ENCODE measurements around the gene FAM83G. TPM values are rescaled to one million over a fixed set of nuclear protein-coding genes. Genes with fewer than 3 reads are reported as not detected.

FAM83G gene
- total and polyA plus RNA-seq, 2 experiments from 2014 or later, result 14.7 to 25.4 TPM

- no peaks in the 10 kb centered on the region for H3K27me3 ChIP-seq
- H3K79me2 ChIP-seq, result no peaks in the 10 kb centered on the region
- no peaks in the 10 kb centered on the region for H3K36me3 ChIP-seq (replicated peaks; ENCODE audit: insufficient read depth, low read depth)
- DNase-seq (ENCODE audit: low spot score), result no peak
- H3K4me1 ChIP-seq (ENCODE audit: insufficient read depth), result peaks cover 17% of the 10 kb centered on the region
- 41% methylated on average over 2 of the region's 2 CpGs for WGBS (ENCODE audit: low lambda C conversion rate, missing lambda C conversion rate)
- TF ChIP-seq CTCF (IDR thresholded peaks at IDR 0.05; ENCODE audit: poor library complexity) (no peak), EZH2 (IDR thresholded peaks at IDR 0.05; ENCODE audit: borderline replicate concordance) (no peak)
- H3K4me2 ChIP-seq, result no peak overlapping the region
- no peak overlapping the region for H3K4me3 ChIP-seq
- no peak overlapping the region for H3K27ac ChIP-seq
- H4K20me1 ChIP-seq (ENCODE audit: insufficient read depth, poor library complexity, severe bottlenecking), result no peaks in the 10 kb centered on the region
- no peaks in the 10 kb centered on the region for H3K9me3 ChIP-seq (ENCODE audit: low read depth)
- no peak overlapping the region for H2AFZ ChIP-seq
- no peaks in the 10 kb centered on the region for H3K9me2 ChIP-seq (replicated peaks; ENCODE audit: insufficient read depth)
Observed at GRCh38 chr17:18946536-18946935, 58.0 kb downstream of the FAM83G start.

- Histone ChIP-seq H3K4me2 (no peak overlapping the region), H3K4me1 (ENCODE audit: insufficient read depth) (peaks cover 5% of the 10 kb centered on the region), H3K27ac (no peak overlapping the region), H3K4me3 (no peak overlapping the region), H2AFZ (no peak overlapping the region), H3K9me3 (ENCODE audit: low read depth) (no peaks in the 10 kb centered on the region), H4K20me1 (ENCODE audit: insufficient read depth, poor library complexity, severe bottlenecking) (no peaks in the 10 kb centered on the region), H3K79me2 (no peaks in the 10 kb centered on the region), H3K27me3 (no peaks in the 10 kb centered on the region), H3K36me3 (replicated peaks; ENCODE audit: insufficient read depth, low read depth) (no peaks in the 10 kb centered on the region), H3K9me2 (replicated peaks; ENCODE audit: insufficient read depth) (no peaks in the 10 kb centered on the region)
- WGBS (ENCODE audit: low lambda C conversion rate, missing lambda C conversion rate), result 89% methylated on average over 5 of the region's 5 CpGs
- DNase-seq (ENCODE audit: low spot score), result no peak
- TF ChIP-seq CTCF (IDR thresholded peaks at IDR 0.05; ENCODE audit: poor library complexity), result no peak
- TF ChIP-seq EZH2phosphoT487 (IDR thresholded peaks at IDR 0.05; ENCODE audit: low read depth, severe bottlenecking, unreplicated experiment), result no peak
- TF ChIP-seq EZH2 (IDR thresholded peaks at IDR 0.05; ENCODE audit: borderline replicate concordance), result no peak
Observed at GRCh38 chr17:18944646-18945045, 59.9 kb downstream of the FAM83G start.

GRCh38 chr17:18938692-18939023 lies 65.9 kb downstream of the FAM83G start:
- Histone ChIP-seq H3K36me3 (replicated peaks; ENCODE audit: insufficient read depth, low read depth) (no peaks in the 10 kb centered on the region), H3K27ac (peak overlapping the region; percentile 38), H3K9me2 (replicated peaks; ENCODE audit: insufficient read depth) (no peaks in the 10 kb centered on the region), H3K4me2 (no peak overlapping the region), H3K9me3 (ENCODE audit: low read depth) (no peaks in the 10 kb centered on the region), H3K4me1 (ENCODE audit: insufficient read depth) (peaks cover 4% of the 10 kb centered on the region), H3K4me3 (no peak overlapping the region), H3K27me3 (no peaks in the 10 kb centered on the region), H2AFZ (no peak overlapping the region), H3K79me2 (no peaks in the 10 kb centered on the region), H4K20me1 (ENCODE audit: insufficient read depth, poor library complexity, severe bottlenecking) (no peaks in the 10 kb centered on the region)
- no peak for DNase-seq (ENCODE audit: low spot score)
- TF ChIP-seq EZH2phosphoT487 (IDR thresholded peaks at IDR 0.05; ENCODE audit: low read depth, severe bottlenecking, unreplicated experiment) (no peak), CTCF (IDR thresholded peaks at IDR 0.05; ENCODE audit: poor library complexity) (no peak), EZH2 (IDR thresholded peaks at IDR 0.05; ENCODE audit: borderline replicate concordance) (no peak)
- WGBS (ENCODE audit: low lambda C conversion rate, missing lambda C conversion rate), result 61% methylated on average over 2 of the region's 2 CpGs

Measured in hepatocyte (in vitro differentiated cells).